HTERT RPE-1 (cell line): ENCODE data around the gene MDGA2.
"Not testable (repeated sequence)": the region's sequence is repeated elsewhere in the genome, so short reads cannot be mapped to it uniquely, and the experiment has no call there.

Experiments
- in situ Hi-C: fragments of 300-500 bp; cut with MboI; formaldehyde crosslinking; loops from 4 replicates; pipeline ENCODE4 v1.14.3; 2020; ENCODE audit warnings: low sequenced_read_pairs

MDGA2 gene

DNA sequence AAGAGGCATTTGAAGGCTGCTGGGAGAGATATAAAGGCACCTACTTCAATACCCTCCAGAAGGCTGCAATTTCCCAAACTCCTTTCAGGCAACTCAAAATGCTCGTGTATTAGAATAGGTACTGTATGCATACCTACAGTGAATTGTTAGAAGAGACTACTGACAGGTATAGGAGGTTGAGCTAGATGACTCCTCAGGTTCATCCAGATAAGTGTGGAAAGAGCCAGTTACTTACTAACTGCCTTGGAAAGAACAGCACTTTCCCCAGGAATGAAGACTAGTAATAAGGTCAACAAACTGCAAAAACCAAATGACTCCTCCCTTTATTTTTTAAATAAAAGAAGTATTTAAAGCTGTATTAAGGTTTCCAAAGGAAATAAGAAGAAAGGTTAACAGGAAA, 429.0 kb downstream of the MDGA2 start:
- in situ Hi-C loops: no loop called here

DNA sequence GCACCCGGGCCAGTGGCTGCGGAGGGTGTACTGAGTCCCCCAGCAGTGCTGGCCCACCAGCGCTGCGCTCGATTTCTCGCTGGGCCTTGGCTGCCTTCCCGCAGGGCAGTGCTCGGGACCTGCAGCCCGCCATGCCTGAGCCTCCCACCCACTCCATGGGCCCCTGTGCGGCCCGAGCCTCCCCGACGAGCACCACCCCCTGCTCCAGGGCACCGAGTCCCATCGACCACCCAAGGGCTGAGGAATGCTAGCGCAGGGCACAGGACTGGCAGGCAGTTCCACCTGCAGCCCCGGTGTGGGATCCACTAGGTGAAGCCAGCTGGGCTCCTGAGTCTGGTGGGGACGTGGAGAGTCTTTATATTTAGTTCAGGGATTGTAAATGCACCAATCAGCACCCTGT, 432.8 kb downstream of the MDGA2 start:
- in situ Hi-C loops: not testable (repeated sequence)

DNA sequence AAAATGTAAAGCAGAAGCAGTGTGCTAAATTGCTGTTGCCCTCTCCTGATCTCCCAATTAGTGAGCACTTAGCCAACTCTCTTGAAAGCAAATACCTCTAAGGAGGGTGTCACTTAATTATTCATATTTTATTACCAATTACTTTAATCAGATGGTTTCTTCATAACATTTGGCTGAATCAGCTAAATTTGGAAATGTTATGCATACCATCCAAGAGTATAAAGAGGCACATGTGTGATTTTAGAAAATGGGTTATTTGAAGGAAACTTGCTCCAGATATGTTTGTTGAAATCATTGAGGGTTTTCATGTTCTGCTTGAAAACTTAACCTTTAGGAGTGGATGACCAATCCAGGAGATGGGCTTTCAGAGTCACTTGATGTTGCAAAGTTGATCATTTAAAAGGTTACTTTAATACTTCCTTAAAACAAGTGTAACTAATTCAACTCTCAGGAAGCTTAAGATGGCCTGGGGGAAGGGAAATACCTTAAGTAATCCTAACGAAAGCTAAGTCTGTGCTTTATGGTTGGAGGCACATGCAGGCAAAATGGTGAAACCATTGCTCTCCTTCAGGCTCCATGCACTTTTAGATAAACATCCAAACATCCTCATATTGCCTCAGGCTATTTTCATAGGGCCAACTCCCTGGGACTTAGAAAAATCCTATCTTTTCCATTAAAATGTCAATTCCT, 434.5 kb downstream of the MDGA2 start:
- in situ Hi-C loops: no loop called here

DNA sequence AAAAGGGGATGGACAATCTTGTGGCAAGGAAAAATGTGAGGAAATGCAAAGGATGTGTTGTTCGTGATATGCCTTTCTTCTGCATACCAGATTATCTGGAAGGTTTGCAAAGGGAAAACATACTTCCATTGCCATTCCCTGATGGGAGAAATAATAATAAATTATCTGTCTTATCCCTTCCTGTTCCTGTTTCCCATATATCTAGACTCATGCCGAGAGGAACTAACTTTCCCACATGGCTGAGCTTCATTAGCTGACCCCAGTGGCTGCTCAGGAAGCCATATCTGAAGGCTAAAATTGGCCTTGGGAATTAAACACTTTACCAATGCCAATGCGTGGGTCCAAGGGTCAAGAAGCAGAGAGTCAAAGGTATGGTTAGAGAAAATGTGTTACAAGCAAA, 439.8 kb downstream of the MDGA2 start:
- in situ Hi-C loops: no loop called here

DNA sequence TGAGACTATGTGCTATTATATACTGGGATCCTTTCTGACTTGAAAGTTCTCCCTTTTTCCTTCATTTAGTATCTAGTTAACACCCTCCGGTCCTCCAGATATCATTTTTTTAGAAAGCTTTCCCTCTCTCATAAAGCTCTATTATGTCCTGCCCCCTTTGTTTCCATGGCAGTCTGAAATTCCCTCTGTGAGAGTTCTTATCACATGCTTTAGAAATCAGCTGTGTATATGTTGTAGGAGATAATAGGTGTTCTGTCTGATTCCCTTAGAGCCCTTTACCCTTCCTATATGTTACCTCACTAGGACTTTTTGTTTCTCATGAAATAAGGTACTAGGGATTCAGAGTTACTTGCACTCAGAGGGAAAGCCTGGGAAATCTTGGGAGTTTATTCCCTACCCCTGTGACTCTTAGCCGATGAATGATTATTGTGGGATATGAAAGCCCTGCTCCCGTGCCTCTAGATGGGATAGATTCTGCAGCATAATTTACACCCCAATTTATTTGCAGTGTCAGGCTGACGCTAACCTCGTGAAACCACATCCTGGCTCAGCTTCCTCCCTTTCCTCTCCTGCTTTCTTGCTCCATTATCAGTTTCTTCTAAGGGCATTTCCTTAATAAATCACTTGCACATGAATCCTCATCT, 448.4 kb downstream of the MDGA2 start:
- in situ Hi-C loops: no loop called here

DNA sequence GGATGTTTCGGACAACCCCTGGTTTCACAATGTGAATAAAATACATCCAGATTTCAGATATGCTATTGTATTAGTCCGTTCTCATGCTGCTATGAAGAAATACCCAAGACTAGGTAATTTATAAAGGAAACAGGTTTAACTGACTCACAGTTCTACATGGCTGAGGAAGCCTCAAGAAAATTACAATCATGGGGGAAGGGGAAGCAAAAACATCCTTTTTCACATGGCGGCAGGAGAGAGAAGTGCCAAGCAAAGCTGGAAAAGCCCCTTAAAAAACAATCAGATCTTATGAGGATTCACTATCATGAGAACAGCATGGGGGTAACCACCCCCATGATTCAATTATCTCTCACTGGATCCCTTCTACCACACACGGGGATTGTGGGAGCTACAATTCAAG, 451.7 kb downstream of the MDGA2 start:
- in situ Hi-C loops: no loop called here

DNA sequence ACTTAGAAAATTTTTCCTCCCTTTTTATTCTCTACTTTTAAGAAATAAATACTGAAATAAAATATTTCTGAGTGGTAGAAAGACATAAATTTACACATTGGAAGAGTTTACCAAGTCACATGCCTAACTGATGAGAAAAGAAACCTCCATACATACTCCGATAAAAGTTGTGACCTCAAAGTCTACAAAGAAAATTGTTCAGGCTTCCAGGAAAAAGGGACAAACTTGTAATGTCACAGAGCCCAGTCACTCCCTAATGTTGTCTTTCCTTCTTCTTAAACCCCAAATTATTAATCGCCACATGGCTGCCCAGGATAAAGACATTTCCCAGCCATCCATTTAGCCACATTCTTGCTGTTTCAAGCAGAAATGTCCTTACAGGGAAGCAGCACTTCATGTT, 455.3 kb downstream of the MDGA2 start:
- in situ Hi-C loops: no loop called here

DNA sequence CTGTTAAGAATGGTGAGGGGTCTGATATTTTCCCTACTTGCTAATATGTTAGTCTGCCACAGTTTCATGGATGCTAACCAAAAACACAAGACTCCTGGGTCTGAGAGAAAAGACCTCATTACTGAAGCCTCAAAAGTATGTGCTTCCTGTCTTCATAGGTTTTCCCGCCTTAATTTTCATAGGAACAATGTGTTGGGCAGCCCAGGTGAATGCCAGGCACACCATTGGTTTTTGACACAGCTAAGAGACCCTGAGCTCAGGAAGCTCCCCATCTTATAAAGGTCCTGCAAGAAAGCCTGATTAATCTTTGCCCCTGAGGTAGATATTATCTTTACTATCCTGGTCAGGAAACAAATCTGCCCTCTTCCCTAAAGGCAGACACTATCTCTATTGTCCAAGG, 464.1 kb downstream of the MDGA2 start:
- in situ Hi-C loops: no loop called here

DNA sequence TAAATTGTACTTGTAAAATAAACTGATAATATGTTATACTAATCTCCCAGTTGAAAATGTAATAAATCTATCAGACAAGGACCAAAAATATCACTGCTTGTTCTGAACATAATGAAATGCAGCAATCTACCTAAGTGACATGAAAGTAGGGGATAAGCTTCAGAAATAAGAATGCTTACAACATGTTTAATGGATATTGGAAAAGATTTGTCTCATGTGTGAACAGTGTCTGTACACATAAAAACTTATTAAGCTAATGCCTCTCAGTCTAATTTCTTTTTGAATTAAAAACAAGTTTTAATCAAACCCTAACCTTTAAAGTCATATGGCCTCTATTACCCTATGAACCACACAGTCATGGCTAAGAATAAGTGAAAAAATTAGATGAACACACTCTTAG, 465.3 kb downstream of the MDGA2 start:
- in situ Hi-C loops: no loop called here

DNA sequence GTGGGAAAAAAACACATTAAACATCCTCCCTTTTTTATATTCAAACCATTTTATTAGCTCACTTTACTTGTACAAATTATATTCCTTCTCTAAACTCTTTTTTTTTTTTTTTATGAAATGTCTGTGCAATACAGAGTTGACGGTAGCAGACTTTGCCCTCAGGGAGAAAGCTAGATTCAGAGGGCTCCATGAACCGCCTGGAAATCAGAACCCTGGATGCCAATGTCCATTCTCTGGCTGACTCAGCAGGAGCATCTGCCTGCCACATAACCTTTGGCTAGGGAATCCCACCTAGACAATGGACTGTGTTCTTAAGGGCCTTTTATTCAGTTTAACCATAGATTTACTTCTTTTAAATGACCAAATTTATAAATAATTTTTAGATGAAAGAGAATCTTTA, 467.0 kb downstream of the MDGA2 start:
- in situ Hi-C loops: no loop called here

DNA sequence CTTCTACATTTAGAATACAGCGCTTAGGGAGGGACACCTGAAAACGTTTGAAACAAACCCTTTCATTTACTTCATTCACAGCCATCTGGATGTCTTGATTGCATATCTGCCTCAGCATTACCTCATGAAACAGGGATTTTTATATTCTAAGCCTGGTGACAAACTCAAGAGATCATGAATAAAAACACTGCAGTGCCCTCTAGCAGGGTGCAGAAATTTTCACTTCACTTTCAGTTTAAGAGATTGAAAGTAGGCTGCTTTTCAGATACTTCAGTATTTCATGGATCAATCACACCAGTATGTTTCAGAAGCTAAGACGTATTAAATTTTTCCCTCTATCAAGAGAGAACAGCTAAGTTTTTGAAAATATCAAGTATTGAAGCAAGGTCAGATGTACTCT, 467.8 kb downstream of the MDGA2 start:
- in situ Hi-C loops: no loop called here

DNA sequence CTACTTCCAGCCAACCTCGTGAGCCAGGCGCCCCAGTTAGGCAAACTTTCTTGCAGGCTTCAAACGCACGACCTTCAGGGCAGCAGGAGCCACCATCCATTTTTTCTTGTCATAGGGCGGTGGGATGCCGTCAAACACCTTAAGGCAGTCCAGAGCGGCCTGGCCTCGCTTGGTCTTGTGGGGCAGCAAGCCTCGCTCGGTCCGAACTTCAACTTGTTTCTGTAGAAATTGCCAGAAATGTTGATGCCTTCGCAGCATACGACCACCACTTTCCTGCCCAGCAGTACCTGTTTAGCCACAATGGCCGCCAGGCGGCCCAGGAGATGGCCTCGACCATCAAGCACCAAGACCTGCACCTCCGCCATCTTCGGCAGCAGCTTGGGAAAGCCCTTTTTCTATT, 474.7 kb downstream of the MDGA2 start:
- in situ Hi-C loops: no loop called here

DNA sequence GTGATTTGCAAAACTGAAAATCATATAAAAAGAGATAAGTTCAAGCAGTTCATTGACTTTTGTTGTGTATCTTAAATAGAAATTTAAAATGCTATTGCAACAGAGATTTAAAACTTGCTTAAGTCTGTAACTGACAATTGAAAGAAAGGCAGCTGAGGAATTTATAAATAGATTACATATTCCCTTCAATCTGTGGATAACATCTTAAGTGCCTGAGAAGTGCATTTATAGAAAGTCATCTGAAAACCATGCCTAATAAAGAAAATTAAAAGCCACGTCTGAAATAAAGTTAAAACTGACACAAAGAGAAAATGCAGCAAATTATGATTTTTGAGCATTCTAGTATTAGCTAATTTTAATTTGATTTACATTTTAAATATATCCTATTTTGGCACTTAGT, 479.8 kb downstream of the MDGA2 start:
- in situ Hi-C loops: no loop called here

DNA sequence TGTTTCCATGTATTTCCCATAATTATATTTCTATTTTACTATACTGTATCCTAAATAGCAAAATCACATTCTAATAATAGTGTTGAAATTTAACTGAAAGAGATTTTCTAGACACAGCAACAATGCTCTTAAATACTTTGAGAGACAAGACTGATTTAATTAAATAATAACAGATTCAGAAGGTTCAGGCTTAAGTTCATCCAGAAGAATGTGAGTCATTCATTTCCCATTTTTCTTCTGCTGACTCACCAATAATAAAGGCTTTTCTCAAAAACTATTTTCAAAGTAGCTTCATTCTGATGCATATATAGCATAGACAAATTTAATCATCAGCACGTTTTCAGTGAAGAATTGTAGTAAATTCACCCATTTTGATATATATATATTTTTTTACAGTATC, 481.4 kb downstream of the MDGA2 start:
- in situ Hi-C loops: no loop called here

DNA sequence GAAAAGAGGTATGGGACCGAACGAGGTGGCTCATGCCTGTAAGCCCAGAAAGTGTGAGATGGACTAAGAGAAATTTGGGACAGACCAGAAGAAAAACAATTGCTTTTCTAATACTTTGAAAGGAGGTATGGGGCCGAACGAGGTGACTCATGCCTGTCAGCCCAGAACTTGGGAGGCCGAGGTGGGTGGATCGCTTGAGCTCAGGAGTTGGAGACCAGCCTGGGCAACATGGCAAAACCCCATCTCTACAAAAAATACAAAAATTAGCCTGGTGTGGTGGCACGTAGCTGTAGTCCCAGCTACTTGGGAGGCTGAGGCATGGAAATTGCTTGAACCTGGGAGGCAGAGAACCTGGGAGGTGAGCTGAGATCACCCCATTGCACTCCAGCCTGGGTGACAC, 483.2 kb downstream of the MDGA2 start:
- in situ Hi-C loops: not testable (repeated sequence)

DNA sequence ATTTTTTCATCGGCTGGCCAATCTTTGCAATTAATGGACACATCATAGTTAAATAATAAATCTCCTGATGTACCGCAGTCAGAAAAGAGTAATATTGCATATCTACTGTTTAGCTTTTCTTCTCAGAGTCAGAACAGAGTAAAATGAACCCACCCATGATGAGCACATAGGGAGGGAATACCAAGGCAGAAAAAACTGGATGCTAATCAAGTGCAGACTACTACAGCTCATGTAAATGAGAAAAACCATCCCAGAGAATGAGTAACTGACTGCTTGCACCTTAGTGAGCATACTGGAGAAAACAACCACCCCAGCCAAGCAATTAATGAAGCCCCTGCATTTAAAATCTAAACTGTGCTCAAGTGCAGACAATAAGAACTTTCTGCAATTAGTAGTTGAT, 483.7 kb downstream of the MDGA2 start:
- in situ Hi-C loops: no loop called here

DNA sequence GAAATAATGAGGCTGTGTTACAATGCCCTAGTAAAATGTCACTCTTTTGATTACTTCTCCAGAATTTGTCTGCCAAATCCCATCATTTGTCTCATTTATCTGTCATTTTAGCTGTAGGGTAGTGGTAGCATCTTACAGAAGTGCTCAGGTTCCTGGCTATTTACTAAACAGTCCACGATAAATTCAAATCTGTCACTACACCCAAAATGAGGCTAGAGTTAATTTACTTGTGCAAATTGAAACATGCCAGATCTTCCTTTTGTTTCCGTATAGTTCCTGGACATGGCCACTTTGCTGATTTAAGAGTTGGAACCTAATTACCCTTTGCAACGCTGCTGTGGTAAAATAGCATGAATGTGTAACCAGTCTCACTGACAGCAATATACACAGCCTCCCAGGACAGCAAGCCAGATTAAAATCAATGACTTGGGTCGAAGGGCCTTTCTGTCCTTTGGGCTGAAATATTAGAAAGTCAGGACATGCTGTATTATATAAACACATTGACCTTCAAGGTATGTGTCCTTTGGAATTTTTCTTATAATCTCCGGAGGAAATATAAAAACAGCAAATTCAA, 485.4 kb downstream of the MDGA2 start:
- in situ Hi-C loops: no loop called here

DNA sequence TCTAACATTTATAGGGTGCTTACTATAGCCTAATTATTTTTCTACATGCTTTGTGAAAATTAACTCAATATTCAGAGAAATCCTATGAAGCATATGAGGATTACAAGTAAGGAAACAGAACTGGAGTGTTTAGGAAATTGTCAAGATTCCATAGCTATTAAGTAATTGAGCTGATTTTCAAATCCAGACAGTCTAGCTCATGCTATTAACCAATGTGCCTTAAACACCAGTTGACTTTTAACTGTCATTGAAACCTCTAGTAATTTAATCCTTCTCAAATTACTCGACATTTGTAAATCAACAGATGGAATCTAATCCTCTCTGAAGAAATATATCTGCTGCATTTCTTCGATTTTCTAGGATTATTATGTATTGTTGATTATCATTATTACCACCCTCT, 488.9 kb downstream of the MDGA2 start:
- in situ Hi-C loops: no loop called here

DNA sequence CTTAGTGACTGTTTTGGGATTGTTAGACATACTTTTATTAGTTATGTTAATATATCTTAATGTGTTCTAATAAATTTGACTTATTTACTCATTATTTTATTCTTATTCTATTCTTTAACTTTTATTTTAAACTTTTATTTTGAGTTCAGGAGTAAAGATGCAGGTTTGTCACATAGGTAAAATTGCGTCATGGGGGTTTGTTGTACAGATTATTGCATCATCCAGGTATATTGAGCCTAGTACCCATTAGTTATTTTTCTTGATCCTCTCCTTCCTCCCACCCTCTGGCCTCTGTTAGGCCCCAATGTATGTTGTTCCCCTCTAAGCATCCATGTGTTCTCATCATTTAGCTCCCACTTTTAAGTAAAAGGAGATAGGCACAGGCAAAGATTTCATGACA, 495.5 kb downstream of the MDGA2 start:
- in situ Hi-C loops: no loop called here

DNA sequence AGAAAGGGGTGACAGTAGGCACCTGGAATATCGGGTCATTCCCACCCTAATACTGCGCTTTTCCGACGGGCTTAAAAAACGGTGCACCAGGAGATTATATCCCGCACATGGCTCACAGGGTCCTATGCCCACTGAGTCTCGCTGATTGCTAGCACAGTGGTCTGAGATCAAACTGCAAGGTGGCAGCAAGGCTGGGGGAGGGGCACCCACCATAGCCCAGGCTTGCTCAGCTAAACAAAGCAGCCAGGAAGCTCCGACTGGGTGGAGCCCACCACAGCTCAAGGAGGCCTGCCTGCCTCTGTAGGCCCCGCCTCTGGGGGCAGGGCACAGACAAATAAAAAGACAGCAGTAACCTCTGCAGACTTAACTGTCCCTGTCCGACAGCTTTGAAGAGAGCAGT, 503.5 kb downstream of the MDGA2 start:
- in situ Hi-C loops: not testable (repeated sequence)

DNA sequence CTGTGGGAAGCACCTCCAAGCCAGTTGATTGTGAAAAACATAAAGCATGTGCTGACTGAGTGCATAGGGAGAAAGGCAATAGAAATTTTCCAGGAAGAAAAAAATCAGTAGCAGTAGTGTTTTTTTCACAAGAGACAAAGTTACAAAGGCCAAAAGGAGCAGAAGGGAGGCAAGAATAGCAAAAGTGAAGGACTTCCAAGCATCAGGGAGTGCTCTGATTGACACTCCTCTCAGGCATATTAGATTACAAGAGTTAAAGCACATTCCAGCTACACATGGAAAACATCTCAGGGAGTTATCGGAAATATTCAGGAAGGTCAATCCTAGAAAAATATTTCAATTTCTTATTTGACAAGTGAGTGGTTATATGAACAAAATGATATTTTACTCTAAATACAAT, 508.0 kb downstream of the MDGA2 start:
- in situ Hi-C loops: no loop called here

DNA sequence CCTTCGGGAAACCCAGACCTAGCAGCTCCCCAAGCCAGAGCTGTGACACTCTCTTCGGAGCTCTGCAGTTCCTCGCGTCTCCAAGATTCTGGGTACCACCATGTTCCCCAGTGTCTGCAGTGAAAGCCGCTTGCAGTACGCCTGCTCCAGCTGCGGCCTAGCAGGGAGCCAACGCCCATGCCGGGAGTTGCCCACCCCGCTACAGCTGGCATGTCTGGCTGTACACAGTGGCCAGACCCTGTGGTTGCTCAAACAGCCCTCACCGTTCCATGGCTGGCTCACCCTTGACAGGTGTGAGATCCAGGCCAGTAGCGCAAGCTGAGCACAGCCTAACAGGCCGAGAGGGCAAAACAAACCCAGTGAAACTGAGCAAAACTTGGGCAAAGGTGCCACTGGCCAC, 520.0 kb downstream of the MDGA2 start:
- in situ Hi-C loops: no loop called here
